ENCODE results near the gene CDC73. TPM values are rescaled to one million over a fixed set of nuclear protein-coding genes. Genes with fewer than 3 reads are reported as not detected.
"Not testable (repeated sequence)": the region's sequence is repeated elsewhere in the genome, so short reads cannot be mapped to it uniquely, and the experiment has no call there.

Gene CDC73
- total RNA-seq, 2 experiments from 2014 or later: 51.8 to 53.8 TPM

DNA sequence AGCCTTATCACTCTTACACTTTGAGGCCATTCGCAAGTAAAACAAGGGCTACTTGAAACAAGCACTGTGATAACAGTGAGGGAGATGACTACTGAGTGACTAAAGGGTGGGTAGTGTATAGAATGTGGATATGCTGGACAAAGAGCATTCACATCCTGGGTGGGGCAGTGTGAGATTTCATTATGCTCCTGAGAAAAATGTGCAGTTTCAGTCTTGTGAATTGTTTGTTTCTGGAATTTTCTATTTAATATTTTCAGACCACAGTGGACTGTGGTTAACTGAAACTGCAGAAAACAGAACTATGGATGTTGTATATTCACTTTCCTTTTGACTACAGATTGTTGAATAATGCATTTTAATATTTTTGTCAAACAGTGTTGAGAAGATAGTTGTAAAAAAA lies 89.7 kb downstream of the CDC73 start:
- Mint-ChIP-seq H3K4me1 (ENCODE audit: low read depth) (peaks cover 8% of the 10 kb centered on the region), H3K4me3 (no peak overlapping the region), H3K27ac (no peak overlapping the region), H3K9me3 (ENCODE audit: insufficient read depth) (peaks cover 22% of the 10 kb centered on the region), H3K36me3 (ENCODE audit: low read depth) (peaks cover 76% of the 10 kb centered on the region), H3K27me3 (ENCODE audit: low read depth) (no peaks in the 10 kb centered on the region)
- DNase-seq (no peak), ATAC-seq (no peak)
- ChIA-PET POLR2A (no interaction called here), CTCF (no interaction called here)

DNA sequence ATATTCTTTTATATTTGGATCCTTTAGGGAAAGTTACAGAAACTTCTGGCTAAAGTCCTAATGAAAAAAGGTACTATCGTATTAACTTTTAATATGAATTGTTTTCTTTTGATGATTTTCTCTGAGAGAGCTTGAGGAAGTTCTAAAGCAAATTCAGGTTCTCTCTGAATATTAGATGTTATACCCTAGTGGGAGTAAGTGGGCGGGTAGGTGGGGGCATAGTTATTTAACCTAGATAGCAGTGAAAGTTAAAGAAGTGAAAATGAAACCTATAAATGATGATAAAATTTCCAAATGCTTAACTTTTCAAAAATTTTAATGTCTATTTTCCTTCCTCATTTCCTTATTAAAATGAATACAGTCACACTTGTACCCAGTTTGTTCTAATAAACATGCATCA lies 90.8 kb downstream of the CDC73 start:
- Mint-ChIP-seq H3K4me1 (ENCODE audit: low read depth) (peaks cover 8% of the 10 kb centered on the region), H3K27ac (no peak overlapping the region), H3K36me3 (ENCODE audit: low read depth) (peaks cover 73% of the 10 kb centered on the region), H3K27me3 (ENCODE audit: low read depth) (no peaks in the 10 kb centered on the region), H3K4me3 (no peak overlapping the region), H3K9me3 (ENCODE audit: insufficient read depth) (peaks cover 16% of the 10 kb centered on the region)
- ChIA-PET CTCF (no interaction called here), POLR2A (no interaction called here)
- no peak for DNase-seq
- ATAC-seq: no peak

DNA sequence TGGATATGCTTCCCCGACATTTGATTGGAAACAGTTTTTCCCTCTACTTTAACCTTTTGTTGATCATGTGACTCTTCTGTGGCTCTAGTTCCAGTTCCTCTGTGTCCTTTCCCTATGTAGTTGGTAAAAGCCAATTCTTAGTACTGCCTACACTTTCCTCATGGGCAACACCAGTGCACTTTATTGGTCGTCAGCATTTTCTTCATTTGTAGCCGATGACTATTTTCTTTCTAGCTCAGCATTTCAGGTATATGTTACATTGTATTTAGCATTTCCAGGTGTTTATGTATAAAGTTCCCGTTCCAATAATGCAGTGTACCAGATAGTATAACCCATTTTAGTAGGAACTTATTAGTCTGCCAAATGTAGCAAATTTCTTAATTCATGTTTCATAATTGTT lies 92.2 kb downstream of the CDC73 start:
- H3K4me3 Mint-ChIP-seq: no peak overlapping the region
- peaks cover 71% of the 10 kb centered on the region for H3K36me3 Mint-ChIP-seq (ENCODE audit: low read depth)
- H3K27me3 Mint-ChIP-seq (ENCODE audit: low read depth): no peaks in the 10 kb centered on the region
- ChIA-PET POLR2A (no interaction called here), CTCF (no interaction called here)
- ATAC-seq (no peak), DNase-seq (no peak)
- H3K9me3 Mint-ChIP-seq (ENCODE audit: insufficient read depth): peaks cover 10% of the 10 kb centered on the region
- H3K4me1 Mint-ChIP-seq (ENCODE audit: low read depth): peaks cover 8% of the 10 kb centered on the region
- H3K27ac Mint-ChIP-seq: no peak overlapping the region

DNA sequence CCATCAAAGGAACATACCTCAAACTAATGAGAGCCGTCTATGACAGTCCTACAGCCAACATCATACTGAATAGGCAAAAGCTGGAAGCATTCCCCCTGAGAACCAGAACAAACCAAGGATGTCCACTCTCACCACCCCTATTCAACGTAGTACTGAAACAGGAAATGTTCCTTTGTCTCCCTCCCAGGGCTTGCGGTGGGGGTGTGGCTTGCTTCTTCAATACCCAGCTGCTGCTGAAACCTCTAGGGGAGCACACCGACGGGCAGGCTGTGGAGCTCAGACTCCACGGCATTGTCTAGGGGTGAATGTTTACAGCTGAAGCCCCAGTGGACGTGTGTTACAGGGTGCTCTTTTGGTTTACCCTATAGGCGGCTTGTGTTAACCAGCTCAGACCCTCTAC lies 95.1 kb downstream of the CDC73 start:
- no peak overlapping the region for H3K4me3 Mint-ChIP-seq
- CTCF ChIA-PET: no interaction called here
- H3K27ac Mint-ChIP-seq: no peak overlapping the region
- ATAC-seq: no peak
- H3K36me3 Mint-ChIP-seq (ENCODE audit: low read depth): peaks cover 61% of the 10 kb centered on the region
- H3K9me3 Mint-ChIP-seq (ENCODE audit: insufficient read depth): peaks cover 8% of the 10 kb centered on the region
- no peak for DNase-seq
- no peaks in the 10 kb centered on the region for H3K4me1 Mint-ChIP-seq (ENCODE audit: low read depth)
- POLR2A ChIA-PET: no interaction called here
- no peaks in the 10 kb centered on the region for H3K27me3 Mint-ChIP-seq (ENCODE audit: low read depth)

DNA sequence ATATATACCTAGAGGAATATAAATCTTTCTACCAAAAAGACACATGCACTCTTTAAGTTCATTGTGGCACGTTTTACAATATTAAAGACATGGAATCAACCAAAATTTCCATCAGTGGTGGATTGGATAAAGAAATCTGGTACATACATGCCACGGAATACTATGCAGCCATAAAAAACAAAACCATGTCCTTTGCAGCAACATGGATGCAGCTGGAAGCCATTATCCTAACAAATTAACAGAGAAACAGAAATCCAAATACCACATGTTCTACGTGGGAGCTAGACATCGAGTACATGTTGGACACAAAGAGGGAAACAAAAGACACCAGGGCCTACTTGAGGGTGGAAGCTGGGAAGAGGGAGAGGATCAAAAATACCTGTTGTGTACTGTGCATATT lies 97.6 kb downstream of the CDC73 start:
- peaks cover 53% of the 10 kb centered on the region for H3K36me3 Mint-ChIP-seq (ENCODE audit: low read depth)
- H3K4me3 Mint-ChIP-seq: no peak overlapping the region

DNA sequence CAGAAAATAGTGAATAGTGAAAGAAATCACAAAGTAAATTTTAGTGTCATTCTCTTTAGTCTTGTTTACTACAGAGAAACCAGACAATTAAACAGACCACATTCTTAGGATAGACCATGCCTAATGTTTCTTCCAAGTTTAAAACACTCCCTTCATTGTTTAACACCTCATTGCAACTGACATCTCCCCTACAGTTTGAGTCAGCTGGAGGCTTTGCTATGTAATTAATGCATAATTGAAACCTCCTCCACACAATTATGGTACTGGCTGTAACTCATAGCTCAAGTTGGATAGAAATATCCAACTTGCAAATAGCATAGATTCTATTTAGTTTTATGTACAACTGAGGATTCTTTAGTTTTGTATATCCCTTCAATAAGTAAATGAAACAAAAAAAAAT lies 99.8 kb downstream of the CDC73 start:
- ChIA-PET POLR2A (no interaction called here), CTCF (no interaction called here)
- Mint-ChIP-seq H3K4me1 (ENCODE audit: low read depth) (peaks cover 2% of the 10 kb centered on the region), H3K9me3 (ENCODE audit: insufficient read depth) (no peaks in the 10 kb centered on the region), H3K36me3 (ENCODE audit: low read depth) (peaks cover 54% of the 10 kb centered on the region), H3K27ac (no peak overlapping the region), H3K4me3 (no peak overlapping the region), H3K27me3 (ENCODE audit: low read depth) (no peaks in the 10 kb centered on the region)
- ATAC-seq (no peak), DNase-seq (no peak)

More for the DNA sequence above, 97.6 kb downstream of the CDC73 start:
- CTCF ChIA-PET: no interaction called here
- POLR2A ChIA-PET: no interaction called here
- no peaks in the 10 kb centered on the region for H3K4me1 Mint-ChIP-seq (ENCODE audit: low read depth)
- no peak overlapping the region for H3K27ac Mint-ChIP-seq
- DNase-seq: no peak
- ATAC-seq: no peak
- peaks cover 8% of the 10 kb centered on the region for H3K9me3 Mint-ChIP-seq (ENCODE audit: insufficient read depth)
- no peaks in the 10 kb centered on the region for H3K27me3 Mint-ChIP-seq (ENCODE audit: low read depth)

DNA sequence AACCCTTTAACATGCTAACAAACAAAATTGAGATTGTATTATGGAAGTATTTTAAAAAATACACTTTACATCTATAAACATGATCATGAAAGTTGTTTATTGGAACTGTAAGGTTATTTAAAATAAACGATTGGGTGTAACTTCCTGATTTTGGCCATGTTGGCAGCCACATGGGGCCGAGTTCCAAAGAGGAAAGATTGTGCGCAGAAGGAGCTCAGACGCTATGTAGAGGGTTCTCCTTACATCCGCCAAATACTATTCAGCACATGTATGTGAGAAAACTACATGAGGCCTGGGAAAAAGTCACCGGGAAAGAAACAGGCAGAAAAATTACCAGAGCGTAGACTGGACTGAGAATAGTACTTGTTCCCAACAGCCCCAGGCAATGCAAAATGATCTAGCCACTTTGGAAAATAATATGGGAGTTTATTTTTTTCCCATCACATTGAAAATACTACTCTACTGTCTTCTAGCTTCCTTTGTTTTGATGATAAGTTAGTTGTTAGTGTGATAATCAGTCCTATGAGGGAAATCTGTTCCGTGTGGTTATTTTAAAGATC lies 100.3 kb downstream of the CDC73 start:
- Mint-ChIP-seq H3K9me3 (ENCODE audit: insufficient read depth) (no peaks in the 10 kb centered on the region), H3K4me3 (no peak overlapping the region), H3K27me3 (ENCODE audit: low read depth) (no peaks in the 10 kb centered on the region), H3K27ac (no peak overlapping the region), H3K4me1 (ENCODE audit: low read depth) (peaks cover 2% of the 10 kb centered on the region), H3K36me3 (ENCODE audit: low read depth) (peaks cover 53% of the 10 kb centered on the region)
- DNase-seq: no peak
- ChIA-PET CTCF (no interaction called here), POLR2A (no interaction called here)
- ATAC-seq: no peak

DNA sequence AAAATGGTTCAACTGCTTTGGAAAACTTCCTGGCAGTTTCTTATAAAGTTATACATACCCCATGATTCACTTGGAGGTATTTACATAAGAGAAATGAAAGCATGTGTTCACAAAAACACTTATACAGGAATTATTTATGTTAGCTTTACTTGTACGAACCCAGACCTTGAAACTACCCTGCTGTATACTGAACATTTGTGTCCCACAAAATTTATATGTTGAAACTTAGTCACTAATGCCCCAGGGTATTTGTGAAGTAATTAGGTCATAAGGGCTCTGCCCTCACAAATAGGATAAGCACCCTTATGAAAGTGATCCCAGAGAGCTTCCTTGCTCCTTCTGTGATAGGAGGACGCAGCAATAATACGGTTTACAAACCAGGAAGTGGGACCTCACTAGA lies 107.3 kb downstream of the CDC73 start:
- H3K4me1 Mint-ChIP-seq (ENCODE audit: low read depth): peaks cover 2% of the 10 kb centered on the region
- no peaks in the 10 kb centered on the region for H3K9me3 Mint-ChIP-seq (ENCODE audit: insufficient read depth)
- ChIA-PET POLR2A (no interaction called here), CTCF (interaction anchor here (0.8 kb wide), 1 partner anchor 966 kb away, joined by 3 read pairs; no protein-coding TSS in a partner anchor)
- peaks cover 38% of the 10 kb centered on the region for H3K36me3 Mint-ChIP-seq (ENCODE audit: low read depth)
- no peak for DNase-seq
- no peak for ATAC-seq
- no peak overlapping the region for H3K27ac Mint-ChIP-seq
- H3K4me3 Mint-ChIP-seq: no peak overlapping the region
- no peaks in the 10 kb centered on the region for H3K27me3 Mint-ChIP-seq (ENCODE audit: low read depth)

DNA sequence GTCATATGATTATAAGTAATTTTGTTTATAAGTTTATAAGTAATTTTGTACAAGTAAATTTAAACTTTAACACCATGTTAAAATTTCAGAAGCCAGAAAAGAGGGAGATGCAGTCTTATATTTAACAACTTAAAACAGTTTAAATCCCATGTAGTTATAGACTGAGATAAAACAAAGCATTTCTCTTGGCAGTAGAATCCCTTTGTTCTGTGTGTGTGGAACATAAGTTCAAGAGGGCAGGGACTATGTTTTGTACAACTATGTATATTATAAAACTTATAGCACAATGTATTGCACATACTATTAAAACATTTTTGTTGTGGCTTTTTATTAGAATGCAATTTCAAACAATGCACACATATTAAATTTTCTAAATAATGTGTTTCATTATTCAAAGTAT lies 109.3 kb downstream of the CDC73 start:
- H3K4me1 Mint-ChIP-seq (ENCODE audit: low read depth); H3K27me3 Mint-ChIP-seq (ENCODE audit: low read depth); CTCF ChIA-PET; POLR2A ChIA-PET; H3K9me3 Mint-ChIP-seq (ENCODE audit: insufficient read depth); H3K27ac Mint-ChIP-seq; ATAC-seq; DNase-seq; H3K4me3 Mint-ChIP-seq: not testable (repeated sequence)
- H3K36me3 Mint-ChIP-seq (ENCODE audit: low read depth): peaks cover 30% of the 10 kb centered on the region

DNA sequence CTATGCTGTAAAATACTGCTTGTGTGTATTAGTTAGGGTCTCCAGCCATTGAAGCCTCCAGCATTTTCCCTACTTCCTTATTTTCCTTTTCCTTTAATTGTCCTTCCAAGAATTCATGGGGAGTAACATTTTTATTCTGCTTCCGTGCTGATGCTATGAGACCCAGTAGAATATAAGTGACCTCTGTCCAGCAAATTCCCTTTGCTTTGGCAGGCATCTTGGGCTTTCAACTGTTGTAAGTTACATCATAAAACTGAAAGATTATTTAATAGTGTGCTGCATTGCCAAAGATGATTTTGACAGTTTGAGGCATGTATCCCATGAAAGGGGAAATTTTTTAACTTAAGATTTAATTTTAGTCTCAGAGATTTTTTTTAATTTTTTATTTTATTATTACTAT lies 112.7 kb downstream of the CDC73 start:
- CTCF ChIA-PET: no interaction called here

DNA sequence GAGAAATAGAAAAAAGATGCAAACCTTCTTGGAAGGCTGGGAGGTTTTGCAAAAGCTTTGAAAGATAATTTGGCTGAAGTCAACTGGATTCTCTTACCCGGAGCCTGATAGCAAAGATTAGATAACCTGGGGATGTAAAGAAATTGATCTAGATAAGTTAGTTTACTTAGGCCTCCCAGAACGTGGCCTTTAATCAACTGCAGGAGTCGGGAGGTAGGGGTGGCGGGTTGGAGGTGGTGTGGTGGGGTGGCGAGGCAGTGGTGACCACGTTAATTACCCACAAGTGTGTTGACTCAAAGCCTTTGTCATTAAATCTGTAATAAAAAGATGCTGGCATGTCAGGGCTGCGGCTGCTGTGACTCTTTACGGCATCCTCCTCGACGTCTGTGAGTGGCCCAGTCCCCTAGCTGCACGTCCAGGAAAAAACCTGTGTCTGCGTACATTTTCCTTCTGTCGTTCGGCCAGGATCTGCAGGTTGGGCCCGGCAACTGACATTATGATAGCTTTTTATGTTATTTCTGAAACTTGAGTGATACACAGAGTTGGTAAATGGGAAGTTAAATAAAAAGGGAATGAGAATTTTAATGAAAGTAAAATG lies 115.6 kb downstream of the CDC73 start:
- Mint-ChIP-seq H3K27ac (no peak overlapping the region), H3K36me3 (ENCODE audit: low read depth) (peaks cover 64% of the 10 kb centered on the region), H3K9me3 (ENCODE audit: insufficient read depth) (peaks cover 3% of the 10 kb centered on the region), H3K4me3 (no peak overlapping the region), H3K27me3 (ENCODE audit: low read depth) (no peaks in the 10 kb centered on the region), H3K4me1 (ENCODE audit: low read depth) (peaks cover 31% of the 10 kb centered on the region)
- no peak for DNase-seq
- no peak for ATAC-seq
- CTCF ChIA-PET: interaction anchor here (0.6 kb wide), 1 partner anchor 863 kb away, joined by 3 read pairs; no protein-coding TSS in a partner anchor
- POLR2A ChIA-PET: no interaction called here

More for the DNA sequence above, 112.7 kb downstream of the CDC73 start:
- ATAC-seq: no peak
- H3K4me3 Mint-ChIP-seq: no peak overlapping the region
- peaks cover 39% of the 10 kb centered on the region for H3K36me3 Mint-ChIP-seq (ENCODE audit: low read depth)
- POLR2A ChIA-PET: interaction anchor here (1.4 kb wide), 1 partner anchor 176 kb away, joined by 3 read pairs; no protein-coding TSS in a partner anchor
- peaks cover 3% of the 10 kb centered on the region for H3K4me1 Mint-ChIP-seq (ENCODE audit: low read depth)
- no peaks in the 10 kb centered on the region for H3K27me3 Mint-ChIP-seq (ENCODE audit: low read depth)
- no peak for DNase-seq
- H3K27ac Mint-ChIP-seq: no peak overlapping the region
- peaks cover 3% of the 10 kb centered on the region for H3K9me3 Mint-ChIP-seq (ENCODE audit: insufficient read depth)

DNA sequence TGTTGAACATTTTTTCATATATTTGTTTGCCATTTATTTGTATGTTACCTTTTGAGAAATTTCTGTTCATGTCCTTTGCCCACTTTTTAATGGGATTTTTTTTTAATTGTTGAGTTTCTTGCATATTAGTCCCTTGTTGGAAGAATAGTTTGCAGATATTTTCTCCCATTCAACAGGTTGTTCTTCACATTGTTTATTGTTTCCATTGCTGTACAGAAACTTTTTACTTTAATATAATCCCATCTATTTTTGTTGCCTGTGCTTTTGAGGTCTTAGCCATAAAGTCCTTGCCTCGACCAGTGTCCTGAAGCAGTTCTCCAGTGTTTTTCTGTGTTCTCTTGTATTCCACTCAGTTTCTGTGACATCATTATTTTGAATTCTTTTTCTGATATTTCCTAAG lies 118.8 kb downstream of the CDC73 start:
- POLR2A ChIA-PET: no interaction called here
- H3K4me1 Mint-ChIP-seq (ENCODE audit: low read depth): peaks cover 31% of the 10 kb centered on the region
- CTCF ChIA-PET: no interaction called here
- no peak for ATAC-seq
- H3K36me3 Mint-ChIP-seq (ENCODE audit: low read depth): peaks cover 66% of the 10 kb centered on the region
- H3K27ac Mint-ChIP-seq: peak overlapping the region; percentile 84
- DNase-seq: no peak
- H3K4me3 Mint-ChIP-seq: peak overlapping the region; percentile 43
- no peaks in the 10 kb centered on the region for H3K27me3 Mint-ChIP-seq (ENCODE audit: low read depth)
- peaks cover 3% of the 10 kb centered on the region for H3K9me3 Mint-ChIP-seq (ENCODE audit: insufficient read depth)

Measured in activated CD8-positive, alpha-beta T cell treated with anti-CD3 and anti-CD28 coated beads, Interleukin-2, amount 10 ng/mL, durations not matched to agents 7 days and 5 days (primary cell).